PC-3 (cell line): Measurements from ENCODE around the gene ICOSLG. TPM values are rescaled to one million over a fixed set of nuclear protein-coding genes. Genes with fewer than 3 reads are reported as not detected.
"Not testable (repeated sequence)": the region's sequence is repeated elsewhere in the genome, so short reads cannot be mapped to it uniquely, and the experiment has no call there.

Experiments used
- ATAC-seq: fragments of 200-7000 bp; cut with Tn5 transposase; 2 replicates; pipeline ENCODE4 v1.9.1; 2020; ENCODE audit warnings: mild to moderate bottlenecking, moderate library complexity
- BruUV-seq: library from RNA; stranded (reverse); fragments of 400-500 nt; replicated peaks from 2 replicates; lab custom pipeline; 2021; lab: Mats Ljungman, UMichigan
- CTCF ChIA-PET: fragments of 300-600 bp; sonication (Branson Sonifier 250); formaldehyde crosslinking; loops from one replicate; lab custom pipeline; 2022; ENCODE audit warnings: antibody characterized with exemption; lab: Charles Lee
- POLR2A ChIA-PET: fragments of 300-600 bp; sonication (Branson Sonifier 250); formaldehyde crosslinking; loops from one replicate; lab custom pipeline; 2022; ENCODE audit warnings: antibody characterized with exemption; ENCODE audit not compliant: unreplicated experiment; lab: Charles Lee
- DNase-seq: peaks from one replicate; pipeline ENCODE4 v3.0.0-alpha.2; 2015
- H2AFZ ChIP-seq: fragments of 300-600 bp; sonication (generic); 2 replicates; pipeline ENCODE4 v1.6.0; 2016; ENCODE audit warnings: antibody characterized with exemption, low read length
- H3F3A ChIP-seq: fragments of 300-600 bp; sonication (generic); one replicate; pipeline ENCODE4 v1.6.0; 2017; ENCODE audit warnings: antibody characterized with exemption, low read length, control low read depth, mild to moderate bottlenecking; ENCODE audit not compliant: unreplicated experiment
- H3K27ac ChIP-seq: fragments of 300-600 bp; sonication (generic); 2 replicates; pipeline ENCODE4 v1.5.1; 2016; ENCODE audit warnings: mild to moderate bottlenecking, low read length
- H3K27me3 ChIP-seq: fragments of 300-600 bp; sonication (generic); 2 replicates; pipeline ENCODE4 v1.6.1; 2016; ENCODE audit warnings: low read length, mixed read lengths
- H3K36me3 ChIP-seq: fragments of 300-600 bp; sonication (generic); 2 replicates; pipeline ENCODE4 v1.6.1; 2016; ENCODE audit warnings: low read depth, mixed run types, low read length, mixed read lengths
- H3K4me1 ChIP-seq: fragments of 300-600 bp; sonication (generic); 2 replicates; pipeline ENCODE4 v1.5.1; 2016; ENCODE audit warnings: low read length; ENCODE audit not compliant: insufficient read depth
- H3K4me2 ChIP-seq: fragments of 300-600 bp; sonication (generic); 2 replicates; pipeline ENCODE4 v1.6.0; 2016; ENCODE audit warnings: low read length
- H3K4me3 ChIP-seq: fragments of 300-600 bp; sonication (generic); 2 replicates; pipeline ENCODE4 v1.5.1; 2016; ENCODE audit warnings: mild to moderate bottlenecking, low read length, mixed read lengths
- H3K79me2 ChIP-seq: fragments of 300-600 bp; sonication (generic); 2 replicates; pipeline ENCODE4 v1.6.1; 2017; ENCODE audit warnings: low read length, mixed read lengths
- H3K9ac ChIP-seq: fragments of 300-600 bp; sonication (generic); 2 replicates; pipeline ENCODE4 v1.6.0; 2016; ENCODE audit warnings: mild to moderate bottlenecking, low read length
- H3K9me2 ChIP-seq: fragments of 300-600 bp; sonication (generic); replicated peaks from 2 replicates; pipeline ENCODE4 v1.6.1; 2016; ENCODE audit warnings: mixed run types, low read length, mixed read lengths
- H3K9me3 ChIP-seq: fragments of 300-600 bp; sonication (generic); 2 replicates; pipeline ENCODE4 v1.6.1; 2016; ENCODE audit warnings: low read length, mixed read lengths
- H4K20me1 ChIP-seq: fragments of 300-600 bp; sonication (generic); 2 replicates; pipeline ENCODE4 v1.6.1; 2016; ENCODE audit warnings: low read length, mixed read lengths
- intact Hi-C: fragments of 100-400 bp; cut with micrococcal nuclease; formaldehyde crosslinking; loops from 2 replicates; pipeline ENCODE4 v1.9.0; 2023
- total RNA-seq: library from RNA; depleted of rRNA; stranded (reverse); fragments of >200 nt; gene quantifications from 2 replicates; pipeline ENCODE4 v1.2.3, GENCODE V29; 2014

ICOSLG gene
- total RNA-seq, 1 experiment from 2014 or later = 11.6 TPM

- H3K9me2 ChIP-seq, intact Hi-C loops, POLR2A ChIA-PET, DNase-seq, H4K20me1 ChIP-seq, H3K36me3 ChIP-seq, H3K9ac ChIP-seq, BruUV-seq, ATAC-seq, H3K79me2 ChIP-seq, H3K27ac ChIP-seq, H3K4me1 ChIP-seq, H3K9me3 ChIP-seq, H3F3A ChIP-seq, H3K4me2 ChIP-seq, CTCF ChIA-PET, H3K27me3 ChIP-seq, H3K4me3 ChIP-seq, H2AFZ ChIP-seq: not testable (repeated sequence)
These were observed 45.9 kb downstream of the ICOSLG start for GRCh38 chr21:44194888-44195287.

GRCh38 chr21:44194451-44194850 lies 46.3 kb downstream of the ICOSLG start:
- H3K36me3 ChIP-seq, H2AFZ ChIP-seq, intact Hi-C loops, POLR2A ChIA-PET, H3K4me2 ChIP-seq, CTCF ChIA-PET, H3K4me3 ChIP-seq, H3K4me1 ChIP-seq, DNase-seq, H3F3A ChIP-seq, H3K9me2 ChIP-seq, BruUV-seq, H3K9ac ChIP-seq, H3K79me2 ChIP-seq, H3K27ac ChIP-seq, H3K9me3 ChIP-seq, H4K20me1 ChIP-seq, ATAC-seq, H3K27me3 ChIP-seq: not testable (repeated sequence)

GRCh38 chr21:44193108-44193507 lies 47.6 kb downstream of the ICOSLG start:
- H3K9ac ChIP-seq, CTCF ChIA-PET, H3F3A ChIP-seq, POLR2A ChIA-PET, H3K4me2 ChIP-seq, H3K4me3 ChIP-seq, H3K27ac ChIP-seq, intact Hi-C loops, H2AFZ ChIP-seq, H3K9me3 ChIP-seq, H3K4me1 ChIP-seq, H3K79me2 ChIP-seq, H4K20me1 ChIP-seq, BruUV-seq, DNase-seq, H3K27me3 ChIP-seq, H3K36me3 ChIP-seq, H3K9me2 ChIP-seq: not testable (repeated sequence)
- ATAC-seq = peak; percentile 98

- H3K4me2 ChIP-seq, H3K9ac ChIP-seq, POLR2A ChIA-PET, H3K4me3 ChIP-seq, H3K36me3 ChIP-seq, BruUV-seq, CTCF ChIA-PET, H3K79me2 ChIP-seq, H3K9me2 ChIP-seq, H3F3A ChIP-seq, H4K20me1 ChIP-seq, H3K9me3 ChIP-seq, H3K4me1 ChIP-seq, H3K27me3 ChIP-seq, H3K27ac ChIP-seq, DNase-seq, intact Hi-C loops, ATAC-seq, H2AFZ ChIP-seq: not testable (repeated sequence)
These were observed 50.1 kb downstream of the ICOSLG start for GRCh38 chr21:44190349-44191271.

- DNase-seq, H3K27ac ChIP-seq, H3K9ac ChIP-seq, H3K9me2 ChIP-seq, CTCF ChIA-PET, H3K9me3 ChIP-seq, BruUV-seq, H3K4me2 ChIP-seq, H4K20me1 ChIP-seq, H3K79me2 ChIP-seq, H3K4me3 ChIP-seq, H3K27me3 ChIP-seq, H3K4me1 ChIP-seq, H3F3A ChIP-seq, POLR2A ChIA-PET, H2AFZ ChIP-seq, H3K36me3 ChIP-seq, intact Hi-C loops: not testable (repeated sequence)
- ATAC-seq = peak; percentile 76
These were observed 55.9 kb downstream of the ICOSLG start for GRCh38 chr21:44184862-44185261.

GRCh38 chr21:44182202-44182601 lies 58.5 kb downstream of the ICOSLG start:
- H3F3A ChIP-seq, H3K27me3 ChIP-seq, H3K27ac ChIP-seq, H3K9ac ChIP-seq, H4K20me1 ChIP-seq, H3K4me3 ChIP-seq, ATAC-seq, intact Hi-C loops, H3K4me1 ChIP-seq, H2AFZ ChIP-seq, POLR2A ChIA-PET, H3K36me3 ChIP-seq, DNase-seq, H3K79me2 ChIP-seq, H3K9me2 ChIP-seq, BruUV-seq, CTCF ChIA-PET, H3K9me3 ChIP-seq, H3K4me2 ChIP-seq: not testable (repeated sequence)
